GOT3 (cell line): ENCODE results near the gene GABBR2.

ENCODE experiments used
- DNase-seq: peaks from one replicate; lab custom pipeline; 2025; ENCODE audit warnings: mixed read lengths; lab: John Stamatoyannopoulos, UW

GABBR2 gene

GRCh38 chr9:98708933-98709911, at the start of gene GABBR2:
Gene GABBR2, minus strand, starts transcription at chr9:98708935. Its CDS starts 198 bp downstream, at chr9:98708737.
- no peak for DNase-seq

GRCh38 chr9:98755006-98755618, 46.4 kb upstream of the GABBR2 start:
- no peak for DNase-seq

GRCh38 chr9:98751210-98751609, 42.5 kb upstream of the GABBR2 start:
- DNase-seq: no peak

- no peak for DNase-seq
Measured at GRCh38 chr9:98750364-98751060, 41.8 kb upstream of the GABBR2 start.

- no peak for DNase-seq
Measured at GRCh38 chr9:98747476-98747875, 38.7 kb upstream of the GABBR2 start.

- DNase-seq: no peak
Measured at GRCh38 chr9:98745470-98745869, 36.7 kb upstream of the GABBR2 start.

GRCh38 chr9:98743818-98744611, 35.3 kb upstream of the GABBR2 start:
- no peak for DNase-seq

- DNase-seq: no peak
Measured at GRCh38 chr9:98743329-98743728, 34.6 kb upstream of the GABBR2 start.

GRCh38 chr9:98742325-98743280, 33.9 kb upstream of the GABBR2 start:
- no peak for DNase-seq

- DNase-seq: no peak
Measured at GRCh38 chr9:98740226-98740881, 31.6 kb upstream of the GABBR2 start.

- DNase-seq: no peak
Measured at GRCh38 chr9:98738741-98739140, 30.0 kb upstream of the GABBR2 start.

- no peak for DNase-seq
Measured at GRCh38 chr9:98736226-98736625, 27.5 kb upstream of the GABBR2 start.

GRCh38 chr9:98732801-98733200, 24.1 kb upstream of the GABBR2 start:
- no peak for DNase-seq

- DNase-seq: no peak
Measured at GRCh38 chr9:98732091-98732490, 23.4 kb upstream of the GABBR2 start.

- DNase-seq: no peak
Measured at GRCh38 chr9:98730871-98731270, 22.1 kb upstream of the GABBR2 start.

- no peak for DNase-seq
Measured at GRCh38 chr9:98728500-98728899, 19.8 kb upstream of the GABBR2 start.

- no peak for DNase-seq
Measured at GRCh38 chr9:98727428-98727827, 18.7 kb upstream of the GABBR2 start.

- no peak for DNase-seq
Measured at GRCh38 chr9:98726735-98727134, 18.0 kb upstream of the GABBR2 start.

- DNase-seq: no peak
Measured at GRCh38 chr9:98724810-98725530, 16.2 kb upstream of the GABBR2 start.
